Hematopoietic multipotent progenitor cell treated with erythropoietin and hydrocortisone succinate and interleukin-3 and kit ligand, for 8 days (in vitro differentiated cells): ENCODE data around the gene KLHL12.

ENCODE experiments used
- DNase-seq: peaks from one replicate; pipeline ENCODE4 v3.0.0-alpha.2; 2015

Gene KLHL12

GRCh38 chr1:202879128-202879527, 47.9 kb downstream of the KLHL12 start:
- no peak for DNase-seq

DNA sequence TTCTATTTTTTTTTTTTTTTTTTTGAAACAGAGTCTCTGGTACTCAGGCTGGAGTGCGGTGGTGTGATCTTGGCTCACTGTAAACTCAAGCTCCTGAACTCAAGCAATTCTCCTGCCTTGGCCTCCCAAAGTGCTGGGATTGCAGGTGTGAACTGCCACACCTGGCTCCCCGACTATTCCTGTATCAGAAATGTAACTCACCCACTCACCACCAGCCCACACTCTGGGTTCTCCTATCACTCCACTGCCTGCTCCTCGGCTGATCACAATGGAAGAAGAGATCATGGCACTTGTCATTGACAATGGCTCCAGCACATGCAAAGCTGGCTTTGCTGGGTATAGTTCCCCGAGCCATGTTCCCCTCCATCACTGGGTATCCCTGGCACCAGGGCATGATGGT, 54.0 kb downstream of the KLHL12 start:
- DNase-seq = no peak

DNA sequence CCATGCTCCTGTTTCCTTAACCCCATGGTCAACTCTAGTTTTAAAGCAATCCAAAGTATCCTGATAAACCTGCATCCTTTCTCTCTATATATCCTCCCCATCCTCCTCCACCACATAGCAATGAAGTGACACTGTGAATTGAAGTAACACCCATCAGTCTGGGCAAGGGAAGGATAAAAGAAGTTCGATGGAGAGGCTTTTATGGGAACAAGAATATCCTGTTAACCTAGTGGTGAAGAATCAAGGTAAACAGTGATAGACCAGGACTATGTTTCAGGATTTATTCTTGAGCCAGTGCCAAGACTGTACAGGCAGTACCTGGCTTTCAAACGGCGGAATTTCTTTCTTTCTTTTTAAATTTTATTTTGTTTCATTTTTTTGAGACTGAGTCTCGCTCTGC, 55.7 kb downstream of the KLHL12 start:
- no peak for DNase-seq

- DNase-seq = no peak
These were observed 64.1 kb downstream of the KLHL12 start for GRCh38 chr1:202862679-202863560.

GRCh38 chr1:202861420-202862132, 65.5 kb downstream of the KLHL12 start:
- DNase-seq = peak; percentile 79

GRCh38 chr1:202860744-202861419, 66.2 kb downstream of the KLHL12 start:
- DNase-seq = peak; percentile 36

DNA sequence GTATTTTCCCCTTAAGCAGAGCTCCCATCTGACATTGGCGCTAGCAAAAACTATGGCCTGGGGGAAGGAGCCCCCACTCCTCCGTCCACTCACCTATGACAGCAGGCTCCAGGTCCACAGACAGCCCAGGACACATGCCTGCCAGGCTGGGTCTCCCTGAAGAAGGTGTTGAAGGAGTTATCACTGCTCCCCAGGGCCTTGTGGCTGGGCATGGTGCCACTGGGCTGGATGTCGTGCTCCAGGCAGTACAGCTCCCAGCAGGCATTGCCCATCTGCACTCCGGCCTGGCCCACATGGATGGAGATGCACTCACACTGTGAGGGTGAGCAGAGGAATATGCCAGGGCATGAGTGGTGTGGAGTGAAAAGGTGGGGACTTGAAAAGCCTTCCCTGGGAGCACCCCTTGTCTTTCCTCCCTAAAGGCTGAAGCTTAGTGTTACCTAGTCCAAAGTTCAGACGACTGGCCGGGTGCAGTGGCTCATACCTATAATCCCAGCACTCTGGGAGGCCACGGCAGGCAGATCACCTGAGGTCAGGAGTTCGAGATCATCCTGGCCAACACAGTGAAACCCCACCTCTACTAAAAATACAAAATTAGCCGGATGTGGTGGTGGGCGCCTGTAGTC, 68.1 kb downstream of the KLHL12 start:
- DNase-seq = peak; percentile 85

- peak; percentile 21 for DNase-seq
These were observed 68.7 kb downstream of the KLHL12 start for GRCh38 chr1:202858331-202858730.

DNA sequence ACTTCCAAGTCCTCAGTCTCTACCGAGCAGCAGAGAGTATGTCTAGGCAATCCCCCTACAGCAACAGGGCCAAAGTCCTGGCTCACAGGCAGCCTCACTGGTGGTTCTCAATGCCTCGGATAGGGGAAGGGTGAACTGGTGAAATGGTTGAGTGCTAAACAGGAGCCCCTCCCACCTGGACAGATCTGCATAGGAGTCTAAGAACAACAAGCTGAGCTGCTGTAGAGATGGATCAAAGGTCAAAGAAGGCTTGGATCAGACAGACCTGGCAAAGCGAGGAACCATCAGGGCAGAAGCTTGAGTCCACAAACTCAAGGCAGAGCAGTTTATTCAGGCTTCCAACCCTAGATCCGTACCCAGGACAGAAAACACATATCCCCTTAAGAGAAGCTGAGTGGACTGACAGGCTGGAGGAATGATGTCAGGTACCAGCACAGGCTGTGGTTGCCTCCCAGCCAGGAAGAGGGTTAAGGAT, 69.9 kb downstream of the KLHL12 start:
- no peak for DNase-seq

DNA sequence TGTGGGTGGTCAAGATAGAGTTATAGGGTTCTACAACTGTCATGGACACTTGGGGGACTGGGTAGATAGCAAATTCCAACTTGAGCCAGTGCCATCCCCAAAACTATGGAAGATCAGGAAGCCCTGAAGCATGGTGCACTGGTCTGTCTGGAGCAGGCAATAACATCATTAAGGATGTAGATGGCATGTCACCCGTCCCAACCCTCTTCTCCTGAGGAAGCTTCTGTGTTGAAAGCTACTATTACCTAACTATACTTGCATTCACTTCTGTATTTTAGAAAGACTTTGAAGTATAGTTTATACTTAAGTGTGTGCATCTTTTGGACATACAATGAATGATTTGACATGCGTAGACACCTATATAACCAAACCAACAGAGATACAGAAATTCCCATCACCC, 71.0 kb downstream of the KLHL12 start:
- DNase-seq = no peak

DNA sequence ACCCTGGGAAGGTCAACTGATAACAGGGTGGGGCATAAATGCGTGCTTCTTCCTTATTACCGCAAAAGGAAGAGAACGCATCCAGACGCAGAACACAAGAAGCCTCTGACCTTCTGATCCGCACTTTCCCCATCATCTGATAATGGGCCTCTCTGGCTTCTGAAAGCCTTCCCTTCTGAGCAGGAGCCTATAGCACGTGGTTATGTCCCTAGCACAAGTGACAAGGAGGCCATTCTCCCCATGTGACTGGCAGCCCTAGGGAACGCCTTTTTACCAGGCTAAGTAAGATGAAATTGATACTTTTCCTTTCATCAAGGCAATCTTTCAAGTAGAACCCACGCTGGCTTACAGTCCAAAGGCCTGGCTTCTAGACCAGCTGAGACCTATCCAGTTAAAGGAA, 72.2 kb downstream of the KLHL12 start:
- DNase-seq = no peak

GRCh38 chr1:202852163-202852904, 74.7 kb downstream of the KLHL12 start:
- DNase-seq = peak; percentile 85

- no peak for DNase-seq
These were observed 76.3 kb downstream of the KLHL12 start for GRCh38 chr1:202850593-202851362.

- DNase-seq = no peak
These were observed 78.9 kb downstream of the KLHL12 start for GRCh38 chr1:202848191-202848542.

DNA sequence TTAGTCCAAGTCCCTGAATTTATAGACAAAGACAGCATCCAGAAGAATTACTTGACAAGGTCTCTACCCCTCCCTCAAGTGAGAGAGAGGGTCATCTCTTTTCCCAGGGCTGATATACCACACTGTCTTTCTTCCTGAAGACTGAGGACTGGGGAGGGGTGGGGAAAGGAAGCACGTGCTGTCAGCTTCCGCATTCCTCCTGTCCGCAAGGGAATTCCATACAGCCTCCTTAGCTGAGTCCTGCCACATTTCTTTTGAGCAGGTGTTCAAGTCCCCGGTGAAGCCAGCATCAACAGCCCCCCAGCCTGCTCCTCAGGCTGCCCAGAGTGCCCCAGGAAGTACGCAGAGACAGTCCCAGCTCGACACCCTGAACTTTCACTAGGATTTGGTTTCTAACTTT, 82.1 kb downstream of the KLHL12 start:
- no peak for DNase-seq

DNA sequence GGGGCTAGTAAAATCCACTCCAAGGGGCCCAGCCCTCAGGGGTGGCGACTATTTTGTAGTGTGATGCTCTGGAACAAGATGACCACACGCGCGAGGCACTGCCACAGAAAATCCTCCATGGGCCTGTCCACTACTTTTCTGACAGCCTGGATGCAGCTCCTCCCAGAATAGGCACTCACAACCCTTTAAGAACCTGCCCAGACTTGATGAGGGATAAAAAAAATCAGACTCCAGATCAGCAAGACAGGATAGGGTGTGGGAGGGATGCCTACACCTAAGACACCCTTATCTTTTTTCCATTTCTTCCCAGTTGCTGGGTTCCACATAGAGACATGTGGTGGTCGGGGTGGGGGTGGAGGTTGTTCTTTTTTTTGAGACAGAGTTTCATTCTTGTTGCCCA, 82.8 kb downstream of the KLHL12 start:
- DNase-seq = no peak

GRCh38 chr1:202843081-202843480, 84.0 kb downstream of the KLHL12 start:
- no peak for DNase-seq
